Activated CD8-positive, alpha-beta memory T cell treated with anti-CD3 and anti-CD28 coated beads, Interleukin-2, amount 50 U/mL, for 4 hours (primary cell): ENCODE results near the gene IFNA1.

Experiments
- DNase-seq: peaks from one replicate; pipeline ENCODE4 v3.0.0-alpha.2; 2020

IFNA1 gene

GRCh38 chr9:21450733-21451394 lies 10.6 kb downstream of the IFNA1 start:
- no peak for DNase-seq

- no peak for DNase-seq
These were observed 12.4 kb downstream of the IFNA1 start for GRCh38 chr9:21452681-21453080.

GRCh38 chr9:21454149-21454548 lies 13.9 kb downstream of the IFNA1 start:
- DNase-seq: no peak

GRCh38 chr9:21455320-21455719 lies 15.1 kb downstream of the IFNA1 start:
- no peak for DNase-seq

GRCh38 chr9:21461377-21461776 lies 21.1 kb downstream of the IFNA1 start:
- DNase-seq: no peak

GRCh38 chr9:21465138-21465537 lies 24.9 kb downstream of the IFNA1 start:
- no peak for DNase-seq

GRCh38 chr9:21465859-21466518 lies 25.8 kb downstream of the IFNA1 start:
- no peak for DNase-seq

- no peak for DNase-seq
These were observed 29.9 kb downstream of the IFNA1 start for GRCh38 chr9:21470126-21470525.

- DNase-seq: no peak
These were observed 33.0 kb downstream of the IFNA1 start for GRCh38 chr9:21473236-21473635.

- no peak for DNase-seq
These were observed 37.2 kb downstream of the IFNA1 start for GRCh38 chr9:21477466-21477865.

GRCh38 chr9:21479152-21479702 lies 39.0 kb downstream of the IFNA1 start:
- no peak for DNase-seq

- no peak for DNase-seq
These were observed 41.3 kb downstream of the IFNA1 start for GRCh38 chr9:21481470-21482056.

GRCh38 chr9:21482213-21482612 lies 42.0 kb downstream of the IFNA1 start, which contains the start of gene IFNE:
IFNE (minus strand) TSS chr9:21482313; CDS start chr9:21481694, 619 bp downstream.
- no peak for DNase-seq
